T-helper 2 cell treated with Interferon-gamma antibody and Interleukin-4, amounts not matched to agents 5 μg/mL and 100 μg/mL, for 36 hours (primary cell): ENCODE results near the gene MEIS2.
"Not testable (repeated sequence)": the region's sequence is repeated elsewhere in the genome, so short reads cannot be mapped to it uniquely, and the experiment has no call there.

Experiments
- DNase-seq: peaks from one replicate; pipeline ENCODE4 v3.0.0; 2021; ENCODE audit warnings: low spot score
- H3K27ac Mint-ChIP-seq: one replicate; pipeline ENCODE4 v1.8.0; 2021; ENCODE audit warnings: mild to moderate bottlenecking, mixed read lengths
- H3K27me3 Mint-ChIP-seq: one replicate; pipeline ENCODE4 v1.8.0; 2021; ENCODE audit warnings: low read depth, mixed read lengths
- H3K36me3 Mint-ChIP-seq: one replicate; pipeline ENCODE4 v1.8.0; 2021; ENCODE audit warnings: low read depth, mixed read lengths
- H3K4me1 Mint-ChIP-seq: one replicate; pipeline ENCODE4 v1.8.0; 2021; ENCODE audit warnings: low read depth, mixed read lengths
- H3K4me3 Mint-ChIP-seq: one replicate; pipeline ENCODE4 v1.8.0; 2022; ENCODE audit warnings: mild to moderate bottlenecking, moderate library complexity, mixed read lengths
- H3K9me3 Mint-ChIP-seq: one replicate; pipeline ENCODE4 v1.8.0; 2021; ENCODE audit warnings: mixed read lengths

Gene MEIS2

DNA sequence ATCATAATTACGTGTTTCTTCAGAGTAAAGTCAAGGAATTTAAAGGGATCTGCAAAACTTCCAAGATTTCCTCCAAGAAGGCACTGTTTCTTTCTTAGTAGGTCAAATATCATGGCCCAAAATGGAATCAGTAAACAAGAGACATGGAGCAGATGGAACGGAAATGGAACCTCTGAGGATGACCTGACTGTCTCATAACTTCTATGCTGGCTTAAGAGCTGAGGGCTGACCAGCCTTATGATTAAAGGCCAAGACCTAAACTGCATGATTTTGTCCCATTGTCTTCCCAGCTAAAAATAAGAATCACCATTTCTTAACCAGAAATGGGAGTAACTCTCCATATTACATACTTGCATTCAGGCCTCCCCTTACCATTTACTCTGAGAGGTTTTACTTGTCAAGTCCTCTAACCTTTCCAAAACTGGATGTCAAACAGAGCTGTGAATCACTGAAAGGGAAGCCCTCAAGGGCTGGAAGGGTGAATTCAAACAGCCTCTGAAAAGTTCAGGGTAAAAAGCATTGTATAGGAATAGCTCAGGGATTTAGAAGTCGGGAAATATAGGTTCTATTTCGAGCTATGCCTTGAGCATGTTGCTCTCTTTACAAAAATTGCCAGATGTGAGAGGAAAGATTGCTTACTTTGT, 103.7 kb downstream of the MEIS2 start:
- no peak overlapping the region for H3K4me3 Mint-ChIP-seq
- no peaks in the 10 kb centered on the region for H3K9me3 Mint-ChIP-seq
- no peak for DNase-seq
- H3K27me3 Mint-ChIP-seq = no peaks in the 10 kb centered on the region
- no peaks in the 10 kb centered on the region for H3K36me3 Mint-ChIP-seq
- no peaks in the 10 kb centered on the region for H3K4me1 Mint-ChIP-seq
- no peak overlapping the region for H3K27ac Mint-ChIP-seq

DNA sequence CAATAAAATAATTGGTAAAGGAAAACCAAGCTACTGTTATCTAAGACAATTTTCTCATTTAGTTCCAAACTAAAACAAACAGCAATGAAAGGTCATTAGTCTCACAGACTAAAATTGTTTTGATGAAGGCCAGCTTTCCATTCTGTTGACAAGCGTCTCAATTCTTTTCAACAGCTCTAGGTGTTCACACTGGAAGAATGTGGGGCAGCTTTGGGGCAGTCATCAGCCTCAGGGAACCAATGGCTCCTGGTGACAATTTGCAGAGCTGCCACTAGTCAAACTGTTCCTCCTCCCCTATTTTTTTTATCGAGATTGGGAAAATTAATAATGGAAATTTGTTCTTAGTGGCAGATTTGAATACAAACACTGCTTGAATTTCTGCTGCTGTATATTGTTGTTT, 104.2 kb downstream of the MEIS2 start:
- H3K4me3 Mint-ChIP-seq = no peak overlapping the region
- no peaks in the 10 kb centered on the region for H3K27me3 Mint-ChIP-seq
- H3K36me3 Mint-ChIP-seq = no peaks in the 10 kb centered on the region
- no peak overlapping the region for H3K27ac Mint-ChIP-seq
- DNase-seq = no peak
- H3K9me3 Mint-ChIP-seq = no peaks in the 10 kb centered on the region
- H3K4me1 Mint-ChIP-seq = no peaks in the 10 kb centered on the region

DNA sequence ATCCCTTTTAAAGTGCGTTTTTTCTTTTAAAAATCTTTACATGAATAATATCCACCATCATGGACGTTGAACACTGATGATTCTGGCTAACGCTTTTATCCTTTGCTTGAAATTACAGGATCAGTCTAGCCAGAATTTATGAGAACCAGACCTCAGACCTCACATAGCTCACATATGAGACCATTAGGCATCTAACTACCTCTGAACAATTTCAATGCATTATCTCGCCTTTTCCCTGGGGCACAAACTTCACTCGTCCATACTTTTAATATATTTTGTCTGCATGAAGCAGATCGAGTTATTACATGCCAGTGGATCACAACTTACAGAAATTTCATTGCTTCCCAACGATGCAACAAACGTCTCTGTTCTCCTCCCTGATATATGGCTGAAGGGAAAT, 105.6 kb downstream of the MEIS2 start:
- H3K27me3 Mint-ChIP-seq = no peaks in the 10 kb centered on the region
- DNase-seq = no peak
- H3K4me1 Mint-ChIP-seq = no peaks in the 10 kb centered on the region
- H3K36me3 Mint-ChIP-seq = no peaks in the 10 kb centered on the region
- no peak overlapping the region for H3K27ac Mint-ChIP-seq
- H3K9me3 Mint-ChIP-seq = no peaks in the 10 kb centered on the region
- no peak overlapping the region for H3K4me3 Mint-ChIP-seq

DNA sequence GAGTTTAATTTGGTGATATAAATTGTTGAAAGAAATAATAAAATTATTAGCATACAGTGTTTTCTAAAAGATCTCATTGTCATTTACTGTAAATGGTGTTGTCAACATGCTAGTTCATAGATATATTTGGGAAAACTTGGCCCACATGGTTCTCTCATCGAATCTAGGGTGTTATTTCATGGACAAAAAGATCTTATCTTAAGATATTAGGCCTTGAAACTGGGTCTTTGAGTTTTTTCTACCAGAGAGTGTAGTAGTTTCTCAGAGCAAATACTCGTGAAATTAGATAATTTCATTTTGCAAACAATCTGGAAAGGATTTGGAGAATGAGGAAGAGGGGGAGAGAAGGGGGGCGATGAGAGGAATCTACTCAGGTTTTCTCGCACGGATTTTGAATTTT, 107.9 kb downstream of the MEIS2 start:
- Mint-ChIP-seq H3K4me3 (no peak overlapping the region), H3K9me3 (no peaks in the 10 kb centered on the region), H3K27me3 (no peaks in the 10 kb centered on the region), H3K36me3 (no peaks in the 10 kb centered on the region), H3K27ac (no peak overlapping the region), H3K4me1 (no peaks in the 10 kb centered on the region)
- no peak for DNase-seq

DNA sequence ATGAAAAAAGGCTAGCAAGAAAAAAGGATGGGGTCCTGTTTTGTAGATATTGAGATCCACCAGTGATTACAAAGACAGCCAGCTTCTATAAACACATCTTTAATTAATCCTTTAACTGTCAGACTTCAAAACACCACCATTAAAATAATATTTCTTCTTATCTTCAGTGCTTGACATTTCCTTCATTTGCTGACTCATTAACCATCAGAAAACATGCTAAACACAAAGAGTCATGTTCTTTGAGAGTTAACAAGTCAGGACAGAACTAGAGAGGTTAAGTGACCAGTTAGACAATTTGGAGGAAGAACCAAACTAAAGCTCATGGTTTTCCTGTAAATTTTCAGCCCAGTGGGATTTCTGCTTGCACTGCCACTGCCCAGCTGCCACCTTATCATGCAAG, 111.4 kb downstream of the MEIS2 start:
- no peaks in the 10 kb centered on the region for H3K4me1 Mint-ChIP-seq
- H3K36me3 Mint-ChIP-seq = no peaks in the 10 kb centered on the region
- H3K27me3 Mint-ChIP-seq = no peaks in the 10 kb centered on the region
- no peak for DNase-seq
- peaks cover 13% of the 10 kb centered on the region for H3K9me3 Mint-ChIP-seq
- no peak overlapping the region for H3K4me3 Mint-ChIP-seq
- H3K27ac Mint-ChIP-seq = no peak overlapping the region

DNA sequence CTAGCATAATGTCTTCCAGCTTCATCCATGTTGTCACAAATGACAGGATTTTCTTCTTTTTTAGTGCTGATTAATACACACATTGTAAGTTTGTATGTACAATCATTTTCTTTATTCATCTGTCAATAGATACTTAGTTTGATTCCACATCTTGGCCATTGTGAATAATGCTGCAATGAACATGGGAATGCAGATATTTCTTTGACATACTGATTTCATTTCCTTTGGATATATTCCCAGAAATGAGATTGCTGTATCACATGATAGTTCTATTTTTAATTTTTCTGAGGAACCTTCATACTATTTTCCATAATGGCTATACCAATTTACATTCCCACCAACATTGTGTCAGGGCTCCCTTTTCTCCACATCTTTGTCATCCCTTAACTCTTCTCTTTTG, 117.9 kb downstream of the MEIS2 start:
- H3K27ac Mint-ChIP-seq = no peak overlapping the region
- no peak for DNase-seq

DNA sequence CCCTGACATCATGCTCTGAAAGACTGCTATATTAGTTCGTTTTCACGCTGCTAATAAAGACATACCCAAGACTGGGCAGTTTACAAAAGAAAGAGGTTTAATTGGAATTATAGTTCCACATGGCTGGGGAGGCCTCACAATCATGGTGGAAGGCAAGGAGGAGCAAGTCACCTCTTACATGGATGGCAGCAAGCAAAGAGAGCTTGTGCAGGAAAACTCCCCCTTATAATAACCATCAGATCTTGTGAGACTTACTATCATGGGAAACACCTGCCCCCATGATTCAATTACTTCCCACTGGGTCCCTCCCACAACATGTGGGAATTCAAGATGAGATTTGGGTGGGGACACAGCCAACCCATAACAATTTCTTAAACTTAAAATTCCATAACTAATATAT, 120.1 kb downstream of the MEIS2 start:
- not testable (repeated sequence) for H3K4me3 Mint-ChIP-seq, H3K36me3 Mint-ChIP-seq, H3K4me1 Mint-ChIP-seq, DNase-seq, H3K27ac Mint-ChIP-seq, H3K27me3 Mint-ChIP-seq
- H3K9me3 Mint-ChIP-seq = peaks cover 17% of the 10 kb centered on the region

More for the DNA sequence above, 117.9 kb downstream of the MEIS2 start:
- Mint-ChIP-seq H3K4me1 (no peaks in the 10 kb centered on the region), H3K4me3 (no peak overlapping the region), H3K9me3 (peaks cover 17% of the 10 kb centered on the region), H3K27me3 (no peaks in the 10 kb centered on the region), H3K36me3 (no peaks in the 10 kb centered on the region)

DNA sequence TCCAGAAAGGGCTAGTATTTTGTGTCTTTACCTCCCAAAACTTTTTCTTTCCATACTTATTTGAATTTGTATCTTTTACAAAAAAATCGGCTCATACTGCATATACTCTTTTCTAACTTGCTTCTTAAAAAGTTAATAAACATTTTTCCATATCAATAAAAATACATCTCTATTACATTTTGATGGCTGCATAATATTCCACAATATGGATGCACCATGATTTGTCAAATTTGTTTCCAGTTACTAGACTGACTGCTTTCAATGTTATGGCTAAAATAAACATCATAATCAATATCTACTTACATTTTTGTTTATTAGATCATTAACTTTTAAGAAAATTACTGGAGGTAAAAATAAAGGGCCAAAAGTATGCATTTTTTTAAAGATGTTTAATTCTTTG, 121.7 kb downstream of the MEIS2 start:
- Mint-ChIP-seq H3K9me3 (peaks cover under 1% of the 10 kb centered on the region), H3K4me1 (no peaks in the 10 kb centered on the region), H3K4me3 (no peak overlapping the region), H3K36me3 (no peaks in the 10 kb centered on the region), H3K27me3 (no peaks in the 10 kb centered on the region), H3K27ac (no peak overlapping the region)
- DNase-seq = no peak

DNA sequence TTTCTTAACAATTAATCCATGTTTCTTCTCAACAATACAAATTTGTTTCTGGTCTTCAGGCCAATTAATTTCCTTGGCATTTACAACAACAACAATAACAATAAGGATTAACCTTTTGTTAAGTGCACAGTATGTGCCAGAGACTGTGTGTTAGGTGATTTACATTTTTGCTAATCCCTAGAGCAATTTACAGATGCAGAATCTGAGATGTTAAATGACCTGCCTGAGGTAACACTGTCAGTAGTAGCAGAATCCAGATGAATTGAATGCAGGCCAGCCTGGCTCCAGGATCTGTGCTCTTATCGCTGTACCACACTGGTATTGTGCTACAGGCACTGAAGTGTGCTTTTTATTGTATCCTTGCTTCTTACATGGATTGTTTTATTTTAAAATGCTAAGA, 122.2 kb downstream of the MEIS2 start:
- H3K27ac Mint-ChIP-seq = no peak overlapping the region
- no peak for DNase-seq
- no peaks in the 10 kb centered on the region for H3K36me3 Mint-ChIP-seq
- H3K4me1 Mint-ChIP-seq = no peaks in the 10 kb centered on the region
- no peak overlapping the region for H3K4me3 Mint-ChIP-seq
- no peaks in the 10 kb centered on the region for H3K9me3 Mint-ChIP-seq
- H3K27me3 Mint-ChIP-seq = no peaks in the 10 kb centered on the region

DNA sequence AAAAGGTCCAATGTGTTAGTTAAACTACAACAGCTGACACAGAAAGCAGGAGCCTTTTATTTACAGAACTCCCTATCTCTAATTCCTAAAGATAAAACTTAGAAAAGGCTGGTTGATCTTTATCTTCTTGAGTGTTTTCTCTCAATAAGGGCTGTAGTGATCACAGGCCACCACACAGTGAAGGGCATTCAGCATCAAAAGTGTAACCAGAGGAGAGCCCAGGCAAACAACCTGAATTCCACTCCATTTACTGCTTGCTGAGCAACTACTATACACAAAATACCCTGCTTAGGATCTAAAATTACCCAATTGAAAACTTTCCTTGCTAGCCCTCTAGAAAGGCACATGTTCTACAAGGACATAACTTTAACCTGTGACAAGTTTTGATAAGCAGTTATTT, 122.7 kb downstream of the MEIS2 start:
- Mint-ChIP-seq H3K9me3 (no peaks in the 10 kb centered on the region), H3K27me3 (no peaks in the 10 kb centered on the region), H3K4me1 (no peaks in the 10 kb centered on the region), H3K27ac (no peak overlapping the region), H3K4me3 (no peak overlapping the region), H3K36me3 (no peaks in the 10 kb centered on the region)
- no peak for DNase-seq

DNA sequence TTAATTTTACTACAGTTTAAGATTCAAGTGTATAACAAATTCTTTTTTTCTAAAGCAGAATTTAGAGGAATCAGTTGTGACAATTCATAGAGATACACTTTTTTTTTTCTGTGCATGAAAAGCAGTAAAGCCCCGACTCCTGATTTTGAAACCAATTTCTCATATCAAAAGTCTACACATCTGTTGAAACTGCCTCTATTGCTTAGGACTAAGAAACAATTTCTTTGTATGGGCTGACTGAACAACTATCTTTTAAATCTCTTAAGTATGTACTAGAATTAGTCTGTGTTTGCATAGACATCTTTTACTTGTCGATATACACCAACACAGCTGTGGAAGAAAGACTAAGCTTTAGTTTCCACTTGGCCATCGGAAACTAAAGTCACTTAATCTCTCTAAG, 127.6 kb downstream of the MEIS2 start:
- Mint-ChIP-seq H3K4me3 (no peak overlapping the region), H3K4me1 (no peaks in the 10 kb centered on the region), H3K27me3 (no peaks in the 10 kb centered on the region), H3K27ac (no peak overlapping the region), H3K9me3 (no peaks in the 10 kb centered on the region), H3K36me3 (no peaks in the 10 kb centered on the region)
- DNase-seq = no peak

DNA sequence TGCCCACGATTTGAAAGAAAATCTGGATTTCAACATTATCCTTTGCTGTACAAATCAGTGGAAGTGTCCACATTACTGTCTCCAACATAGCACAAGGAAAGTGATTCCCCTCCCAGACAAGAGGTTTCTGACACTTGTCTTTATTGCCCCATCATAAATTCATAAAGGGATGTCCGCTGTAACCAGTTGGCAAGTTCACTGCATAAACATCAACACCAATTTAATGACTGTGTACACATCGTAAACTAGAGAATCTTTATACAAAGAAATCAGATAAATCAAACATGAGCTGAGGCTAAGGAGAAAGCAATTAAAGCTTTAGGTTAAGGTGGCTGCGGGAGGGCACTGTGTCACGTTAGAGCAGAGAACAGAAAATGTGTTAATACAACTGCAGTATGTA, 129.8 kb downstream of the MEIS2 start:
- Mint-ChIP-seq H3K27ac (no peak overlapping the region), H3K36me3 (no peaks in the 10 kb centered on the region)

DNA sequence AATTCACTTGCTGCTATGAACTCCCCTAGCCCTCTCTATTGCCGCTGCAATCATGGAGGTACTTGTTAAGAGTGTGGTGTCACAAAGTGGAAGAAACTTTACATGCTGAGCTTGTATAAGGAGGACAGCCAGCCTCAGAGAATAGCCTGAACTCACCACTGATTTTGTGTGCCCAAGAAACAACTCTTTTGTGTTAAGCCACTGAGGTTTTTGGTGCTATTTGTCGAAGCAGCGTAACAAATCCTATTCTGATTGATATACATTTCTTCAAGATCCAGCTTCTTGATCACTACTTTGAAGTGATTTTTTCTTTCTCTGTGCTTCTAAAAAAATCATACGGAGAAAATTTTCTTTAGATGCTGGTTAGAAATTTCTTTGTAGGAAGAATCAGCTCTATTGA, 132.4 kb downstream of the MEIS2 start:
- H3K27ac Mint-ChIP-seq = no peak overlapping the region
- no peaks in the 10 kb centered on the region for H3K9me3 Mint-ChIP-seq
- no peaks in the 10 kb centered on the region for H3K27me3 Mint-ChIP-seq
- no peak overlapping the region for H3K4me3 Mint-ChIP-seq
- DNase-seq = no peak
- H3K4me1 Mint-ChIP-seq = no peaks in the 10 kb centered on the region
- H3K36me3 Mint-ChIP-seq = no peaks in the 10 kb centered on the region

More for the DNA sequence above, 129.8 kb downstream of the MEIS2 start:
- Mint-ChIP-seq H3K4me1 (no peaks in the 10 kb centered on the region), H3K9me3 (no peaks in the 10 kb centered on the region), H3K4me3 (no peak overlapping the region), H3K27me3 (no peaks in the 10 kb centered on the region)
- no peak for DNase-seq

DNA sequence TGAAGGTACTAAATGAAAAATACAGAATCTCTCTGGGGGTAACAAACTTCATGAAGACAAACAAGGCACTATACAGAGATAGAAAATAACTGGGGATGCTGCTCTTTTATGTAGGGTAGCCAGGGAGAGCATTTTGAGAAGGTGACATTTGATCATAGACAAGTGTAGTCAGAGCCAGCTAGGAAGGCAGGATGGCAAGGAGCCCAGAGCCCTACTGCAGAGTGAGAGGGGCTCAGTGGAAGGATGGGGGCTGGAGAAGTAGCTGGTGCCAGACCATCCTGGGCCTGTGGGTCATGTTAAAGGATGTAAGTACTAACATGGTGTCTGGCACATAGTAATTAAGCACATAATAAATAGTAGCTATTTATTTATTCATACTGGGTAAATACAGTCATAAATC, 133.6 kb downstream of the MEIS2 start:
- no peak for DNase-seq
- Mint-ChIP-seq H3K36me3 (no peaks in the 10 kb centered on the region), H3K27ac (no peak overlapping the region), H3K4me3 (no peak overlapping the region), H3K4me1 (no peaks in the 10 kb centered on the region), H3K9me3 (no peaks in the 10 kb centered on the region), H3K27me3 (no peaks in the 10 kb centered on the region)

DNA sequence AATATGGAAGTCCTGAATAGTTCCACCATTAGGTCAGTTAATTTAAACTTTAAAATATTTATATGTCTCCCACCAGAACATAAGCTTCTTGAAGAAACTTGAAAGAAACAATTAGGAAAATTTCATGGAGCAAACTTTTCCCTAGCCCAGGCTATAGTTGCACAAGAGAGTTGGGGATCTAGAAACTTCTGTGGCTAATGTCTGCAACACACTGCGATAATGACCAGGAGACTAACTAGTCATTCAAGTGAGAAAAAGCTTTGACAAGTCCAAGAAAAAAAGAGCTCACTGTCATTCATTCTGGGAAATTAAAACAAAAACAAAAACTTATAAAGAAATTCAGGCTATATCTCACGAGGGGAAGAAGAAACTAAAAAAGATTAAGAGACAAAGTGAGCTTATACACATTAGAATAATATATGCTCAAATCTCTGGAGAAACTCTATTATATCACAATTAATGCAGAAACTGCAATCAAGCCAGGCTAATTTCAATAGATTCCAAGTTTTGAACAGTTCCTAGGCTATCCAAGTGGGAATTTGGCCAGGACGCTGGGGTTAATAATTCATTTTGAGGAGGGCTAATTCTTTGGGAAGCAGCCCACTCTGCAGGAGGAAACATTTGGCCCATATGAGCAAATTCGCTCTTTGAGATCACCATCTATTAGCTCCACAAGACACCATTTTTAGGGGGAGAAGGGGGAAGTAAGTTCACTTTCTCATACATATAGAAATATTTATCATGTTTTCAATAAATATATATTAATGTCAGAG, 134.6 kb downstream of the MEIS2 start:
- DNase-seq = no peak
- H3K36me3 Mint-ChIP-seq = no peaks in the 10 kb centered on the region
- H3K27me3 Mint-ChIP-seq = no peaks in the 10 kb centered on the region
- no peaks in the 10 kb centered on the region for H3K9me3 Mint-ChIP-seq
- no peaks in the 10 kb centered on the region for H3K4me1 Mint-ChIP-seq
- no peak overlapping the region for H3K4me3 Mint-ChIP-seq
- no peak overlapping the region for H3K27ac Mint-ChIP-seq
